HepG2 (cell line): ENCODE data around the gene CDH13. TPM values are rescaled to one million over a fixed set of nuclear protein-coding genes. Genes with fewer than 3 reads are reported as not detected.

Source experiments
- ATAC-seq: fragments of 200-7000 bp; cut with Tn5 transposase; 3 replicates; pipeline ENCODE4 v1.9.1; 2020; ENCODE audit warnings: mild to moderate bottlenecking, moderate library complexity
- BruUV-seq: library from RNA; stranded (reverse); fragments of 400-500 nt; replicated peaks from 2 replicates; lab custom pipeline; 2021; lab: Mats Ljungman, UMichigan
- CTCF ChIA-PET: fragments of 300-600 bp; formaldehyde crosslinking; extraction: SDS; loops from one replicate; lab custom pipeline; 2021; ENCODE audit warnings: low total read pairs, inconsistent platforms, low intra/inter-chr PET ratio; lab: Yijun Ruan, JAX
- POLR2A ChIA-PET: fragments of 350-600 bp; sonication (Branson Sonifier 250); formaldehyde crosslinking; loops from one replicate; lab custom pipeline; 2020; ENCODE audit warnings: antibody characterized with exemption, inconsistent platforms; lab: Yijun Ruan, JAX
- DNase-seq: peaks from one replicate; pipeline ENCODE4 v3.0.0-alpha.2; 2015; ENCODE audit warnings: low spot score
- FAIRE-seq: peaks from 3 replicates; lab custom pipeline; 2011; peaks lifted over from hg19 to GRCh38; lab: Jason Lieb, UNC
- H2AFZ ChIP-seq: one replicate; pipeline ENCODE4 v1.6.1; 2011; ENCODE audit warnings: low read length, inconsistent platforms
- H3K27ac ChIP-seq: fragments of 300-600 bp; 3 replicates; pipeline ENCODE4 v1.8.0; 2011; ENCODE audit warnings: mixed run types, mild to moderate bottlenecking, mixed read lengths, low read length, inconsistent platforms; ENCODE audit not compliant: insufficient read depth; ENCODE audit errors: extremely low read length
- H3K27me3 ChIP-seq, 2 experiments: fragments of 200-600 bp in 1 of 2; 2 replicates in 1 of 2; 3 replicates in 1 of 2; pipeline versions ENCODE4 v1.6.0 to v1.8.0; 2011; ENCODE audit warnings: low read length in 2 of 2, mild to moderate bottlenecking in 2 of 2, moderate library complexity in 2 of 2, inconsistent platforms in 1 of 2; ENCODE audit not compliant: insufficient read depth in 2 of 2, control insufficient read depth in 1 of 2
- H3K36me3 ChIP-seq, 2 experiments: fragments of 200-600 bp in 1 of 2; replicated peaks in 1 of 2; 2 replicates in 1 of 2; 3 replicates in 1 of 2; pipeline versions ENCODE4 v1.5.1 to v1.8.0; 2011; ENCODE audit warnings: low read length in 2 of 2, inconsistent platforms in 1 of 2; ENCODE audit not compliant: insufficient read depth in 2 of 2, control insufficient read depth in 1 of 2
- H3K4me1 ChIP-seq: 2 replicates; pipeline ENCODE4 v1.5.1; 2012; ENCODE audit warnings: low read length, inconsistent platforms; ENCODE audit not compliant: insufficient read depth
- H3K4me2 ChIP-seq: 2 replicates; pipeline ENCODE4 v1.6.0; 2011; ENCODE audit warnings: low read depth, low read length, inconsistent platforms
- H3K4me3 ChIP-seq, 3 experiments: fragments of 200-600 bp in 1 of 3; sonication (generic), shearing (Covaris generic) in 1 of 3; replicated peaks in 1 of 3; 2 replicates each; pipeline ENCODE4 v1.5.1; 2011 to 2016; ENCODE audit warnings: low read length in 3 of 3, inconsistent platforms in 2 of 3, low read depth in 2 of 3, mild to moderate bottlenecking in 2 of 3, control low read depth in 1 of 3, mixed read lengths in 1 of 3; ENCODE audit not compliant: insufficient read depth in 1 of 3
- H3K79me2 ChIP-seq: one replicate; pipeline ENCODE4 v1.6.1; 2011; ENCODE audit warnings: low read length, inconsistent platforms; ENCODE audit not compliant: insufficient read depth
- H3K9ac ChIP-seq: 2 replicates; pipeline ENCODE4 v1.6.0; 2011; ENCODE audit warnings: mild to moderate bottlenecking, low read depth, low read length, inconsistent platforms; ENCODE audit not compliant: insufficient read depth
- H3K9me3 ChIP-seq: 2 replicates; pipeline ENCODE4 v1.5.1; 2012; ENCODE audit warnings: mild to moderate bottlenecking, low read length
- H4K20me1 ChIP-seq: 2 replicates; pipeline ENCODE4 v1.6.0; 2011; ENCODE audit warnings: inconsistent platforms, mild to moderate bottlenecking, low read length, moderate library complexity; ENCODE audit not compliant: insufficient read depth
- ATAD3A ChIP-seq: sonication (generic); formaldehyde crosslinking; IDR thresholded peaks from 2 replicates; pipeline ENCODE4 v1.4.0; 2020; ENCODE audit warnings: missing genetic modification reagents
- GTF3A ChIP-seq: sonication (generic); formaldehyde crosslinking; conservative IDR thresholded peaks from 2 replicates; pipeline ENCODE4 v1.4.0; 2020; ENCODE audit warnings: mild to moderate bottlenecking, missing genetic modification reagents
- KLF12 ChIP-seq: sonication (generic); formaldehyde crosslinking; IDR thresholded peaks from 2 replicates; pipeline ENCODE4 v1.4.0; 2020; ENCODE audit warnings: missing genetic modification reagents, borderline replicate concordance
- MEF2D ChIP-seq: sonication (generic); formaldehyde crosslinking; IDR thresholded peaks from 2 replicates; pipeline ENCODE4 v1.5.1; 2020; ENCODE audit warnings: mild to moderate bottlenecking, missing genetic modification reagents
- NR2F2 ChIP-seq: IDR thresholded peaks from 2 replicates; pipeline ENCODE4 v1.6.1; 2012; ENCODE audit warnings: low read depth, inconsistent platforms, borderline replicate concordance
- PHF8 ChIP-seq: sonication (generic); formaldehyde crosslinking; IDR thresholded peaks from 2 replicates; pipeline ENCODE4 v1.5.0; 2020; ENCODE audit warnings: missing genetic modification reagents
- ZFP1 ChIP-seq: IDR thresholded peaks from 2 replicates; pipeline ENCODE4 v1.6.1; 2016
- ZMYM4 ChIP-seq: sonication (generic); formaldehyde crosslinking; IDR thresholded peaks from 2 replicates; pipeline ENCODE4 v1.8.1; 2023; ENCODE audit warnings: mild to moderate bottlenecking, missing genetic modification reagents
- ZNF33B ChIP-seq: sonication (generic); formaldehyde crosslinking; IDR thresholded peaks from 2 replicates; pipeline ENCODE4 v1.5.1; 2020; ENCODE audit warnings: mild to moderate bottlenecking, missing genetic modification reagents
- ZNF614 ChIP-seq: IDR thresholded peaks from 2 replicates; pipeline ENCODE4 v1.6.1; 2018; ENCODE audit warnings: missing biosample characterization, missing genetic modification reagents, inconsistent platforms, borderline replicate concordance
- ZNF615 ChIP-seq: sonication (generic); formaldehyde crosslinking; IDR thresholded peaks from 2 replicates; pipeline ENCODE4 v1.5.0; 2020; ENCODE audit warnings: mild to moderate bottlenecking, missing genetic modification reagents, borderline replicate concordance
- WGBS: methylation state at CpG from one replicate; pipeline ENCODE4 v1.1.6; 2017; ENCODE audit warnings: low lambda C conversion rate; 5-methylcytosine and 5-hydroxymethylcytosine counted together
- in situ Hi-C: cut with HindIII; loops from 2 replicates; pipeline ENCODE4 v1.10.0; 2017; ENCODE audit warnings: low pct_unique_long_range_greater_than_20kb; ENCODE audit not compliant: extremely low pct_ligation_motif_present
- intact Hi-C: fragments of 100-400 bp; cut with micrococcal nuclease; formaldehyde crosslinking; loops from one replicate; pipeline ENCODE4 v1.10.0; 2022; ENCODE audit not compliant: unreplicated experiment
- polyA plus RNA-seq, 8 experiments: library from polyadenylated mRNA; depleted of rRNA in 3 of 8; stranded (reverse) in 7 of 8; unstranded in 1 of 8; fragments of >200 nt; fragmentation: Illumina TruSeq in 4 of 8; extraction: Trizol in 4 of 8; gene quantifications; 2 replicates each; pipeline versions ENCODE4 v1.2.1 to v1.2.3, GENCODE V29; 2011 to 2016; ENCODE audit warnings: low read depth in 4 of 8, missing spikeins in 1 of 8, mixed read lengths in 1 of 8; ENCODE audit not compliant: insufficient read depth in 1 of 8
- total RNA-seq, 5 experiments: library from RNA; depleted of rRNA; stranded (reverse); fragments of >200 nt; fragmentation: Illumina TruSeq; extraction: Trizol; gene quantifications; 2 replicates each; pipeline ENCODE4 v1.2.3, GENCODE V29; 2016; ENCODE audit warnings: low read depth in 1 of 5
- TF ChIP-seq, protein P1 (sequence below): sonication (generic); formaldehyde crosslinking; IDR thresholded peaks from 2 replicates; pipeline ENCODE4 v1.9.0; 2022; ENCODE audit warnings: low read depth, missing genetic modification reagents
- TF ChIP-seq, protein P2 (sequence below): sonication (generic); formaldehyde crosslinking; IDR thresholded peaks from 2 replicates; pipeline ENCODE4 v1.5.0; 2020; ENCODE audit warnings: mild to moderate bottlenecking, low read depth, missing genetic modification reagents, borderline replicate concordance
- TF ChIP-seq, protein P3 (sequence below): sonication (generic); formaldehyde crosslinking; IDR thresholded peaks from 2 replicates; pipeline ENCODE4 v1.8.0; 2022; ENCODE audit warnings: low read depth, missing genetic modification reagents

The CDH13 gene
- total and polyA plus RNA-seq, 2 of the 13 experiments (the other 11 are each of a cell fraction or from before 2014, with no cell fraction given) = not detected

DNA sequence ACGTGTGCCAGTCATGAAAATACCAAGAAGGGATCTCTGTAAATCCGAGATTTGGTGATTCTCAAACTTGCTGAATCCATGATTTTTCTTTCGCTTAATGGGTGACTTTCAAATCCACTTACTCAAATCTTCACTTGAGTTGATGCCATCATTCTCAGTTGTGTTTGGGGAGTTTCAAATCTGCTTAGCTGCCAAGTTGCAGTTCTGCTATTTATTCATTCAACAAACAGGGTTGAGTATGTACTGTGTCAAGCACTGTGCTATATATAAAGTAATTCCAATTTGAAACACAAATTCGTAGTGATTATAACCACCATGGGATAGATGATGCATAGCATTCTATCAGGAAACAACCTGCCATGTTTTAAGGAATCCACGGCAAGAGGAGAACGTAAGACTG is 394.3 kb downstream of the CDH13 start (continued):
- TF ChIP-seq, protein P1, sequence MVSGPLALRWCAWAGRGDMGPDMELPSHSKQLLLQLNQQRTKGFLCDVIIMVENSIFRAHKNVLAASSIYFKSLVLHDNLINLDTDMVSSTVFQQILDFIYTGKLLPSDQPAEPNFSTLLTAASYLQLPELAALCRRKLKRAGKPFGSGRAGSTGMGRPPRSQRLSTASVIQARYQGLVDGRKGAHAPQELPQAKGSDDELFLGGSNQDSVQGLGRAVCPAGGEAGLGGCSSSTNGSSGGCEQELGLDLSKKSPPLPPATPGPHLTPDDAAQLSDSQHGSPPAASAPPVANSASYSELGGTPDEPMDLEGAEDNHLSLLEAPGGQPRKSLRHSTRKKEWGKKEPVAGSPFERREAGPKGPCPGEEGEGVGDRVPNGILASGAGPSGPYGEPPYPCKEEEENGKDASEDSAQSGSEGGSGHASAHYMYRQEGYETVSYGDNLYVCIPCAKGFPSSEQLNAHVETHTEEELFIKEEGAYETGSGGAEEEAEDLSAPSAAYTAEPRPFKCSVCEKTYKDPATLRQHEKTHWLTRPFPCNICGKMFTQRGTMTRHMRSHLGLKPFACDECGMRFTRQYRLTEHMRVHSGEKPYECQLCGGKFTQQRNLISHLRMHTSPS (CRISPR knock-in tag) = no peak
- TF ChIP-seq KLF12 = no peak
- TF ChIP-seq PHF8 (CRISPR knock-in tag) = no peak
- TF ChIP-seq ATAD3A (CRISPR knock-in tag) = no peak
- no peak for TF ChIP-seq ZMYM4
- TF ChIP-seq MEF2D (CRISPR knock-in tag) = no peak
- TF ChIP-seq, protein P2, sequence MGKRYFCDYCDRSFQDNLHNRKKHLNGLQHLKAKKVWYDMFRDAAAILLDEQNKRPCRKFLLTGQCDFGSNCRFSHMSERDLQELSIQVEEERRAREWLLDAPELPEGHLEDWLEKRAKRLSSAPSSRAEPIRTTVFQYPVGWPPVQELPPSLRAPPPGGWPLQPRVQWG (CRISPR knock-in tag) = no peak
- TF ChIP-seq ZNF33B = no peak
- no peak for TF ChIP-seq GTF3A (CRISPR knock-in tag)
- TF ChIP-seq, protein P3, sequence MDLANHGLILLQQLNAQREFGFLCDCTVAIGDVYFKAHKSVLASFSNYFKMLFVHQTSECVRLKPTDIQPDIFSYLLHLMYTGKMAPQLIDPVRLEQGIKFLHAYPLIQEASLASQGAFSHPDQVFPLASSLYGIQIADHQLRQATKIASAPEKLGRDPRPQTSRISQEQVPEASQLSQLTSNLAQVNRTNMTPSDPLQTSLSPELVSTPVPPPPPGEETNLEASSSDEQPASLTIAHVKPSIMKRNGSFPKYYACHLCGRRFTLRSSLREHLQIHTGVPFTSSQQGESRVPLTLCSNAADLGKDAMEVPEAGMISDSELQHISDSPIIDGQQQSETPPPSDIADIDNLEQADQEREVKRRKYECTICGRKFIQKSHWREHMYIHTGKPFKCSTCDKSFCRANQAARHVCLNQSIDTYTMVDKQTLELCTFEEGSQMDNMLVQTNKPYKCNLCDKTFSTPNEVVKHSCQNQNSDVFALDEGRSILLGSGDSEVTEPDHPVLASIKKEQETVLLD (CRISPR knock-in tag) = no peak
- no peak for TF ChIP-seq ZNF615 (CRISPR knock-in tag)

DNA sequence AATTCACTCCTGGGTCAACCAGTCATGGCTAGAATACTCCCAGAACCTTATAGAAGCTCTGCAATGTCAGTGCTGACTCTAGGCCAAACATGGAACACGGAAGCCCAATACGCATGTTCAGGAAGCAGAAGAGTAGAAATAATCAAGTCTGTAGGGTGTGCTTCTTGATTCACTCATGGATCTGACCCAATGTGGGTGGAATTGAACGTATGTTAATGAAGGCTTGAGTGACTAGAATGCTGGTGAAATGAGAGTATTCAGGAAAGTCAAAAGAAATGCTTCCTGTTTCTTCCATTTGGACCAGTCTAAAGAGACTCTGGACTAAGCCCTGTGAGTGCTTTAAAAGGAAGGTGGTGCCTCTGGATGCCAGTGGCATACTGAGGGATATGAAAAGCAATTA is 395.0 kb downstream of the CDH13 start:
- DNase-seq = no peak
- FAIRE-seq = no peak
- Histone ChIP-seq H3K9me3 (peaks cover 57% of the 10 kb centered on the region), H4K20me1 (no peaks in the 10 kb centered on the region), H3K27me3 (no peaks in the 10 kb centered on the region), H3K9ac (no peak overlapping the region), H2AFZ (no peak overlapping the region), H3K79me2 (no peaks in the 10 kb centered on the region), H3K27ac (no peak overlapping the region), H3K4me1 (no peaks in the 10 kb centered on the region), H3K4me2 (no peak overlapping the region), H3K4me3 (no peak overlapping the region), H3K36me3 (no peaks in the 10 kb centered on the region)
- POLR2A ChIA-PET = no interaction called here
- in situ Hi-C loops = no loop called here
- ATAC-seq = no peak
- no TSS peak for BruUV-seq
- intact Hi-C loops = no loop called here
- 32% methylated on average over 3 of the region's 3 CpGs for WGBS
- CTCF ChIA-PET = no interaction called here
- TF ChIP-seq ZFP1 (CRISPR knock-in tag) (no peak), NR2F2 (no peak), ZNF614 (CRISPR knock-in tag) (no peak)
